Esophagus squamous epithelium (tissue), 4 donors: ENCODE data around the gene NLRC5.

ENCODE experiments used
- CTCF ChIP-seq, 6 experiments: fragments of 450-650 bp in 4 of 6; fragments of 200-600 bp in 2 of 6; sonication (generic) in 2 of 6; IDR thresholded peaks; one replicate each; pipeline ENCODE4 v1.5.1; 2016 to 2019; ENCODE audit warnings: antibody characterized with exemption in 6 of 6, mild to moderate bottlenecking in 4 of 6, moderate library complexity in 4 of 6
- POLR2A ChIP-seq, 4 donors: fragments of 450-650 bp; IDR thresholded peaks; one replicate each; pipeline ENCODE4 v1.6.1; 2017; ENCODE audit warnings: antibody characterized with exemption in 4 of 4, mild to moderate bottlenecking in 4 of 4, moderate library complexity in 3 of 4

DNA sequence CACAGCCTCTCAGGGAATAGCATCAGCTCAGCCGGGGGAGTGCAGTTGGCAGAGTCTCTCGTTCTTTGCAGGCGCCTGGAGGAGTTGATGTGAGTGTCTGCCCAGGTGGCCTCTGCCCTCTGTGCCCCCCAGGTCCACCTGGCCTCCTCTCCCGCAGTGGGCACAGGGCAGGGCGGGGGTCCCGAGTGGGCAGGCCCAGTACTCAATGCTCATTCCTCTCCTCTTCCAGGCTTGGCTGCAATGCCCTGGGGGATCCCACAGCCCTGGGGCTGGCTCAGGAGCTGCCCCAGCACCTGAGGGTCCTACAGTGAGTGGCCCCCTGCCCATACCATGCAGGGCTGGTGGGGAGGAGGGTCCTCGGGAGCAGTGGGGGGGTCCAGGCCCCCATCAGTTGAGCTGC, 88.4 kb downstream of the NLRC5 start:
- TF ChIP-seq CTCF (IDR thresholded peaks at IDR 0.05) (no peak), POLR2A (IDR thresholded peaks at IDR 0.05) (no peak)
